D721Med (cell line): Measurements from ENCODE around the gene CD7.

Source experiments
- DNase-seq: peaks from one replicate; pipeline ENCODE4 v3.0.0; 2011; ENCODE audit warnings: low spot score; ENCODE audit not compliant: insufficient read length
- FAIRE-seq: peaks from 2 replicates; lab custom pipeline; 2011; peaks lifted over from hg19 to GRCh38; lab: Jason Lieb, UNC
- CTCF ChIP-seq: IDR thresholded peaks from 2 replicates; pipeline ENCODE4 v1.5.1; 2012; ENCODE audit warnings: mild to moderate bottlenecking, control low read depth; ENCODE audit not compliant: insufficient read depth; ENCODE audit errors: missing control alignments

The CD7 gene

GRCh38 chr17:82287868-82288801 lies 29.3 kb downstream of the CD7 start:
- TF ChIP-seq CTCF, result no peak
- DNase-seq (no peak), FAIRE-seq (no peak)

- no peak for TF ChIP-seq CTCF
- no peak for DNase-seq
- FAIRE-seq, result no peak
Observed at GRCh38 chr17:82287013-82287867, 30.2 kb downstream of the CD7 start.

GRCh38 chr17:82285141-82285540 lies 32.3 kb downstream of the CD7 start:
- DNase-seq (no peak), FAIRE-seq (no peak)
- TF ChIP-seq CTCF, result no peak

GRCh38 chr17:82283208-82283749 lies 34.1 kb downstream of the CD7 start:
- FAIRE-seq, result no peak
- no peak for DNase-seq
- TF ChIP-seq CTCF, result no peak

GRCh38 chr17:82282239-82283207 lies 34.9 kb downstream of the CD7 start:
- TF ChIP-seq CTCF, result no peak
- FAIRE-seq (no peak), DNase-seq (no peak)

- DNase-seq (no peak), FAIRE-seq (no peak)
- TF ChIP-seq CTCF, result no peak
Observed at GRCh38 chr17:82281502-82282238, 35.7 kb downstream of the CD7 start.
